Calu3 (cell line): ENCODE data around the gene CAPN11. TPM values are rescaled to one million over a fixed set of nuclear protein-coding genes. Genes with fewer than 3 reads are reported as not detected.

Experiments used
- BruUV-seq: library from RNA; stranded (reverse); fragments of 400-500 nt; replicated peaks from 2 replicates; lab custom pipeline; 2021; lab: Mats Ljungman, UMichigan
- CTCF ChIA-PET: fragments of 300-600 bp; sonication (Branson Sonifier 250); formaldehyde crosslinking; loops from one replicate; lab custom pipeline; 2022; ENCODE audit warnings: antibody characterized with exemption; lab: Charles Lee
- DNase-seq: peaks from one replicate; pipeline ENCODE4 v3.0.0; 2022
- H3K27ac Mint-ChIP-seq: one replicate; pipeline ENCODE4 v1.8.0; 2022; ENCODE audit warnings: mixed read lengths; ENCODE audit not compliant: unreplicated experiment
- H3K27me3 Mint-ChIP-seq: one replicate; pipeline ENCODE4 v1.8.0; 2022; ENCODE audit warnings: mixed read lengths; ENCODE audit not compliant: unreplicated experiment
- H3K36me3 Mint-ChIP-seq: one replicate; pipeline ENCODE4 v1.8.0; 2022; ENCODE audit warnings: mild to moderate bottlenecking, moderate library complexity, mixed read lengths; ENCODE audit not compliant: insufficient read depth, unreplicated experiment
- H3K4me1 Mint-ChIP-seq: one replicate; pipeline ENCODE4 v1.8.0; 2022; ENCODE audit warnings: mild to moderate bottlenecking, low read depth, mixed read lengths; ENCODE audit not compliant: unreplicated experiment
- H3K4me3 Mint-ChIP-seq: one replicate; pipeline ENCODE4 v1.8.0; 2022; ENCODE audit warnings: mild to moderate bottlenecking, low read depth, moderate library complexity, mixed read lengths; ENCODE audit not compliant: unreplicated experiment
- H3K9me3 Mint-ChIP-seq: one replicate; pipeline ENCODE4 v1.8.0; 2022; ENCODE audit warnings: low read depth, mixed read lengths; ENCODE audit not compliant: unreplicated experiment
- CTCF ChIP-seq: fragments of 200-600 bp; IDR thresholded peaks from one replicate; pipeline ENCODE4 v1.8.0; 2022; ENCODE audit warnings: antibody characterized with exemption; ENCODE audit not compliant: unreplicated experiment
- intact Hi-C: fragments of 100-400 bp; cut with micrococcal nuclease; formaldehyde crosslinking; loops from one replicate; pipeline ENCODE4 v1.10.0; 2022; ENCODE audit not compliant: unreplicated experiment
- total RNA-seq: library from RNA; stranded (reverse); gene quantifications from 2 replicates; pipeline ENCODE4 v1.2.3, GENCODE V29; 2022

Gene CAPN11
- total RNA-seq, 1 experiment from 2014 or later, result not detected

- H3K9me3 Mint-ChIP-seq, result no peaks in the 10 kb centered on the region
- intact Hi-C loops, result no loop called here
- peaks cover 6% of the 10 kb centered on the region for H3K4me1 Mint-ChIP-seq
- no peaks in the 10 kb centered on the region for H3K27me3 Mint-ChIP-seq
- no peak overlapping the region for H3K27ac Mint-ChIP-seq
- CTCF ChIA-PET, result interaction anchor here (0.9 kb wide), 1 partner anchor 56 kb away, joined by 5 read pairs; no protein-coding TSS in a partner anchor
- H3K36me3 Mint-ChIP-seq, result peaks cover 28% of the 10 kb centered on the region
- TF ChIP-seq CTCF, result no peak
- DNase-seq, result no peak
- no TSS peak for BruUV-seq
- no peak overlapping the region for H3K4me3 Mint-ChIP-seq
Observed at GRCh38 chr6:44152533-44152932, 6.1 kb upstream of the CAPN11 start.

- intact Hi-C loops, result no loop called here
- TF ChIP-seq CTCF, result no peak
- H3K4me1 Mint-ChIP-seq, result peaks cover 6% of the 10 kb centered on the region
- no peaks in the 10 kb centered on the region for H3K27me3 Mint-ChIP-seq
- BruUV-seq, result no TSS peak
- H3K27ac Mint-ChIP-seq, result no peak overlapping the region
- no peak for DNase-seq
- H3K36me3 Mint-ChIP-seq, result peaks cover 23% of the 10 kb centered on the region
- CTCF ChIA-PET, result interaction anchor here (0.5 kb wide), 1 partner anchor 113 kb away, joined by 4 read pairs; no protein-coding TSS in a partner anchor
- no peak overlapping the region for H3K4me3 Mint-ChIP-seq
- no peaks in the 10 kb centered on the region for H3K9me3 Mint-ChIP-seq
Observed at GRCh38 chr6:44154067-44154466, 4.6 kb upstream of the CAPN11 start.

- no peak for TF ChIP-seq CTCF
- Mint-ChIP-seq H3K27ac (no peak overlapping the region), H3K27me3 (no peaks in the 10 kb centered on the region), H3K4me1 (peaks cover 2% of the 10 kb centered on the region), H3K36me3 (peaks cover 20% of the 10 kb centered on the region), H3K9me3 (no peaks in the 10 kb centered on the region), H3K4me3 (no peak overlapping the region)
- CTCF ChIA-PET, result interaction anchor here (0.7 to 1.2 kb wide), 2 partner anchors 60 to 1682 kb away, joined by 3 to 6 read pairs; no protein-coding TSS in a partner anchor
- DNase-seq, result no peak
- intact Hi-C loops, result no loop called here
- no TSS peak for BruUV-seq
Observed at GRCh38 chr6:44156494-44157151, 2.0 kb upstream of the CAPN11 start.

- Mint-ChIP-seq H3K4me3 (no peak overlapping the region), H3K27ac (no peak overlapping the region), H3K27me3 (peaks cover 5% of the 10 kb centered on the region), H3K4me1 (no peaks in the 10 kb centered on the region), H3K9me3 (no peaks in the 10 kb centered on the region), H3K36me3 (peaks cover 20% of the 10 kb centered on the region)
- intact Hi-C loops, result no loop called here
- BruUV-seq, result no TSS peak
- no peak for TF ChIP-seq CTCF
- no peak for DNase-seq
- CTCF ChIA-PET, result interaction anchor here (0.7 to 1.2 kb wide), 2 partner anchors 61 to 1681 kb away, joined by 3 to 6 read pairs; no protein-coding TSS in a partner anchor
Observed at GRCh38 chr6:44157152-44157521, 1.5 kb upstream of the CAPN11 start.
